Progenitor cell of endocrine pancreas (in vitro differentiated cells): ENCODE measurements around the gene CLDN2. TPM values are rescaled to one million over a fixed set of nuclear protein-coding genes. Genes with fewer than 3 reads are reported as not detected.

Experiments used
- DNase-seq: peaks from one replicate; pipeline ENCODE4 v3.0.0; 2021; ENCODE audit warnings: low spot score; ENCODE audit not compliant: unreplicated experiment
- H3K27ac Mint-ChIP-seq: 2 replicates; pipeline ENCODE4 v1.8.0; 2021; ENCODE audit warnings: mild to moderate bottlenecking, moderate library complexity, mixed read lengths
- H3K27me3 Mint-ChIP-seq: 2 replicates; pipeline ENCODE4 v1.8.0; 2021; ENCODE audit warnings: mixed read lengths
- H3K36me3 Mint-ChIP-seq: 2 replicates; pipeline ENCODE4 v1.8.0; 2022; ENCODE audit warnings: mixed read lengths; ENCODE audit not compliant: insufficient read depth
- H3K4me1 Mint-ChIP-seq: 2 replicates; pipeline ENCODE4 v1.8.0; 2021; ENCODE audit warnings: low read depth, mixed read lengths
- H3K4me3 Mint-ChIP-seq: 2 replicates; pipeline ENCODE4 v1.8.0; 2021; ENCODE audit warnings: low read depth, mild to moderate bottlenecking, moderate library complexity, mixed read lengths
- H3K9me3 Mint-ChIP-seq: 2 replicates; pipeline ENCODE4 v1.8.0; 2021; ENCODE audit warnings: low read depth, mixed read lengths
- total RNA-seq: library from RNA; stranded (reverse); gene quantifications from 2 replicates; pipeline ENCODE4 v1.2.1, GENCODE V29; 2021
- TF ChIP-seq, protein P1 (sequence below): fragments of 200-600 bp; sonication (generic); IDR thresholded peaks from one replicate; pipeline ENCODE4 v1.5.0; 2021; ENCODE audit warnings: antibody characterized with exemption, mild to moderate bottlenecking; ENCODE audit not compliant: unreplicated experiment

Gene CLDN2
- total RNA-seq, 1 donor from 2014 or later, result 1.2 TPM

GRCh38 chrX:106921637-106922036, 1.4 kb downstream of the CLDN2 start:
- Mint-ChIP-seq H3K27ac (no peak overlapping the region), H3K9me3 (peaks cover 6% of the 10 kb centered on the region), H3K4me1 (peaks cover 5% of the 10 kb centered on the region), H3K27me3 (no peaks in the 10 kb centered on the region), H3K36me3 (no peaks in the 10 kb centered on the region), H3K4me3 (no peak overlapping the region)
- DNase-seq, result no peak
- TF ChIP-seq, protein P1, sequence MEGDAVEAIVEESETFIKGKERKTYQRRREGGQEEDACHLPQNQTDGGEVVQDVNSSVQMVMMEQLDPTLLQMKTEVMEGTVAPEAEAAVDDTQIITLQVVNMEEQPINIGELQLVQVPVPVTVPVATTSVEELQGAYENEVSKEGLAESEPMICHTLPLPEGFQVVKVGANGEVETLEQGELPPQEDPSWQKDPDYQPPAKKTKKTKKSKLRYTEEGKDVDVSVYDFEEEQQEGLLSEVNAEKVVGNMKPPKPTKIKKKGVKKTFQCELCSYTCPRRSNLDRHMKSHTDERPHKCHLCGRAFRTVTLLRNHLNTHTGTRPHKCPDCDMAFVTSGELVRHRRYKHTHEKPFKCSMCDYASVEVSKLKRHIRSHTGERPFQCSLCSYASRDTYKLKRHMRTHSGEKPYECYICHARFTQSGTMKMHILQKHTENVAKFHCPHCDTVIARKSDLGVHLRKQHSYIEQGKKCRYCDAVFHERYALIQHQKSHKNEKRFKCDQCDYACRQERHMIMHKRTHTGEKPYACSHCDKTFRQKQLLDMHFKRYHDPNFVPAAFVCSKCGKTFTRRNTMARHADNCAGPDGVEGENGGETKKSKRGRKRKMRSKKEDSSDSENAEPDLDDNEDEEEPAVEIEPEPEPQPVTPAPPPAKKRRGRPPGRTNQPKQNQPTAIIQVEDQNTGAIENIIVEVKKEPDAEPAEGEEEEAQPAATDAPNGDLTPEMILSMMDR, result no peak

GRCh38 chrX:106927023-106927422, 6.8 kb downstream of the CLDN2 start:
- Mint-ChIP-seq H3K9me3 (no peaks in the 10 kb centered on the region), H3K27ac (no peak overlapping the region), H3K36me3 (no peaks in the 10 kb centered on the region), H3K4me1 (peaks cover 6% of the 10 kb centered on the region), H3K4me3 (no peak overlapping the region), H3K27me3 (no peaks in the 10 kb centered on the region)
- TF ChIP-seq, protein P1, result no peak
- no peak for DNase-seq

DNA sequence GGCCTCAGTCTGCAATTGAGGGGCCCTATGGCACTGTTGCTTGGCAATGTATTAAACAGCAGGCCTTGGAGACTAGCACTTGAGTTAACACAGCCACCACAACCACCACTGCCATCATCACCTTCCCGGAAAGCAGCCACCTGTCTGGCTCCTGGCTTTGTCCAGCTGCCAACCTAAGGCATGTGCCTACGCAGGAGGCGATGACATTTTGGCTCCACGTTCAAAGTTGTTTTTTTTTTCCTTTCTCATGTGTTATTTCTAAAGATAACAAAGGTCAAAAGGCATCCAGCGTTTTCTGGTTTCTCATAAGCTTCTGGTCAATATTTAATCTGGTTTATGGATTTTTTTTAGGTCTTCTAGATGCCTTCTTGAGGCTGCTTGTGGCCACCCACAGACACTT, 7.5 kb downstream of the CLDN2 start:
- H3K4me3 Mint-ChIP-seq, result no peak overlapping the region
- no peaks in the 10 kb centered on the region for H3K27me3 Mint-ChIP-seq
- no peaks in the 10 kb centered on the region for H3K9me3 Mint-ChIP-seq
- H3K36me3 Mint-ChIP-seq, result no peaks in the 10 kb centered on the region
- no peak for DNase-seq
- peaks cover 12% of the 10 kb centered on the region for H3K4me1 Mint-ChIP-seq
- H3K27ac Mint-ChIP-seq, result no peak overlapping the region
- TF ChIP-seq, protein P1, result no peak

- Mint-ChIP-seq H3K27ac (no peak overlapping the region), H3K36me3 (no peaks in the 10 kb centered on the region), H3K27me3 (no peaks in the 10 kb centered on the region), H3K4me1 (peaks cover 13% of the 10 kb centered on the region), H3K4me3 (no peak overlapping the region), H3K9me3 (no peaks in the 10 kb centered on the region)
- DNase-seq, result no peak
- TF ChIP-seq, protein P1, result no peak
Measured at GRCh38 chrX:106928227-106928626, 8.0 kb downstream of the CLDN2 start.

GRCh38 chrX:106931831-106932491, 11.8 kb downstream of the CLDN2 start:
- no peak overlapping the region for H3K4me3 Mint-ChIP-seq
- TF ChIP-seq, protein P1, result no peak
- no peaks in the 10 kb centered on the region for H3K27me3 Mint-ChIP-seq
- no peak overlapping the region for H3K27ac Mint-ChIP-seq
- H3K9me3 Mint-ChIP-seq, result no peaks in the 10 kb centered on the region
- no peak for DNase-seq
- peaks cover 13% of the 10 kb centered on the region for H3K4me1 Mint-ChIP-seq
- no peaks in the 10 kb centered on the region for H3K36me3 Mint-ChIP-seq
